GM19035 (cell line): Measurements from ENCODE around the gene FGD2.

Experiments
- ATAC-seq: cut with Tn5 transposase; IDR thresholded peaks from one replicate; pipeline ENCODE4 v1.9.1; 2021; ENCODE audit not compliant: unreplicated experiment

Gene FGD2

DNA sequence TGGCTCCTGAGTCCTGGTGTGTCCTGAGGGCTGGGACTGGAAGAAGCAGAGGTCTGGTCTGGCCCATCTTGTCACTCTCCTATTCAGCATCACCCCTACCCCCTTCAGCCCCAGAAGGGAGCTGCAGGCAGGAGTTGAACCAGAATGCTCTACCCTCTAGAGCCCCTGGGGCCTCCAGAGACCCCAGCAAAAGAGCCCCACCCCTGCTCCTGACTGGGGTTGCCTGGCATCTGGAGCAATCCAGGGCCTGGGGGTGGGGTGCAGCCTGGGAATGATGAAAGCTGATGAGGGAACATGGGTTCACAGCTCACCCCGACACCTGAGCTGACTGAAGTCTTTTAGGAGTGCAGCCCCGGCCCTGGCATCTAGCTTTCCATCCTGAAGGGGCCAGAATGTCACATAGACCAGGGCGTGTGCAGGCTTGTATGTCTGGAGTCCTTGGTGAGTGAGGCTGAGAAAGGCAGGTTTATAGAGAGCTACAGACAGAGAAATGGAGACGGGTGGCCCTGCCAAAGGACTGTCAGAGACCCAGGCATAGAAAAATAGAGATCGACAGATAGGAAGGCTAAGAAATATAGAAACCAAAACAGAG lies 12.2 kb downstream of the FGD2 start:
- ATAC-seq, result no peak

DNA sequence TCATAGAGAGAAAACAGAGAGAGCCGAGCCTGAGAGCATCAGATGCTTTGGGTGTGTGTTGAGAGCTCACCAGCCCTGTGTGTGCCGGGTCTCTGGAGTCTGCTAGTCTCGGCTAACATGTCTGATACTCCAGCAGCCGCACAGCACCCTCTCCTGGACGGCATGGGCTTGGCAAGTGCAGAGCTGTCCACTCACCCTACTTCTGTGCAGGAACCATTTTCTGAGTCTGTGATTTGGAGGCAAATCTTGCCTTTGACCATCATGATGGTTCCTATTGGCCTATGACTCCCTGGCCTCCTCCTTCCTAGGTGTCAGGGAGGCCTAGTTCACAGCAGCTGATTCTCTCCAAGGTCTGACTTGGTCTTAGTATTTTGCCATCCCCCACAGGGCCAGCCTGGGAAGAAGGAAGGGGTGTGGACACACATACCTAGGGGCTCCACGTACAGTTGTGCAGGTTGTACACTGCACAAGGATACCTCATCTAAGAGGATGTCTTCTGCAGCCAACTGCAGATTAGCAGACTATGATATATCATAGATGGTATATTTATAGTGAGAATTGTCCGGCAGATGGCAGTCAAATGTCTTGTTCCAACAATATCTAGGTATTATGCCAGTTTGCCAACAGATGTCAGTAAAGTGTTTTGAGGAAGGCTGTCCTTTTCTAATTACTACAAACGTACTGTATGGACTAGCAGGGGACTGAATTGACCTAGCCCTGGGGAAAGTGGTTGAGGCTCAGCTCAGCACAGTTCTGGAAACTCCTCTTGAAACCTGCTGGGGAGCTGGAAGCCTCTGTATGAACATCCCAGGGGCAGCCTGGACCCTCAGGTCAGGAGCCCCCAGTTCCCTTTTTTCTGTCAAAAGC lies 13.0 kb downstream of the FGD2 start:
- ATAC-seq, result peak; percentile 89

DNA sequence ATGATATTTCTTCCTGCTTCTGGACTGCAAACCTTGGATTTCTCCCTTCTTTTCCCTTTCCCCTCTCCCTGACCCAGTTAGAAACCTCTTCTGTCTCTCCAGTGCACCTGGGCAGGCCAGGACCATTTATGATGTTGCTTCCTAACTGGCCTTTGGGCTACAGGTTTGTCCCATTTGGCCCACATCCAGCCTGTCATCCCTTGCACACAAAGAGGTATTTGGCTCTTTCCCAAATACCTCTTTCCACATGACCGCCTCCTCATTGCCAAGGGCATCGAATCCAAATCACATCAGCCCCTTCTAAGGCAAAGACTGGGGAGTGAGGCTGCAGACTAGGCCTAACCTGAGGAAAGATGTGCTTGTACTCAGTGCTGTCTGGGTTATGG lies 13.6 kb downstream of the FGD2 start:
- ATAC-seq, result no peak

DNA sequence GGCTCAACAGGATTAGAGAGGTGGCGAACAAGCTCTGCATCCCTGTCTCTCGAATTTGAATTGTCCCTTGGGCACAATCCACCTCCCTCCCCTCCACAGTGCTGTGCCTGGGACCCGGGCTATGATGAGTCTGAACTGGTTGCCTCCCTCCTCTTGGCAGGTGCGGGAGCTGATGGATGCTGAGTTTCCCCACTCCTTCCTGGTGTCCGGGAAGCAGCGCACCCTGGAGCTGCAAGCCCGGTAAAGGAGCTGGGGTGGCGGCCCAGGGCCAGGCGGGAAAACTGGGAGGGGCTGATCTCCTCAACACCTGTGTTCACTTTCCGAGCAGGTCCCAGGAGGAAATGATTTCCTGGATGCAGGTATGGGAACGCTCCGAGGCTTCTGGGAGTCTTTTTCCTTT lies 14.9 kb downstream of the FGD2 start:
- ATAC-seq, result no peak

DNA sequence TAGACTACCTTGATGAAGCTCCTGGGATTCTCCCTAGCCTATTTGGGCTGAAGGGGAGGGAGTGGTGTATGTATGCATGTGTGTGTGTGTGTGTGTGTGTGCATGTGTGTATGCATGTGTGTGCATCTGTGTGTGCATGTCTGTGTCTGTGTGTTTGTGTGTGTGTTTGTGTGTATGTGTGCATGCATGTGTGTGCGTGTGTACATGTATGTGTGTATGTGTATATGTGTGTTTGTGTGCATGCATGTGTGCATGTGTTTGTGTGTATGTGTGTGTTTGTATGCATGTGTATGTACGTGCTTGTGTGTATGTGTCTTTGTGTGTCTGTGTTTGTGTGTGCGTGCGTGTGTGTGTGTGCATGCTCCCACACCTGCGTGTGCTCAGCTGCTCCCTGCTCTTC lies 15.4 kb downstream of the FGD2 start:
- no peak for ATAC-seq

DNA sequence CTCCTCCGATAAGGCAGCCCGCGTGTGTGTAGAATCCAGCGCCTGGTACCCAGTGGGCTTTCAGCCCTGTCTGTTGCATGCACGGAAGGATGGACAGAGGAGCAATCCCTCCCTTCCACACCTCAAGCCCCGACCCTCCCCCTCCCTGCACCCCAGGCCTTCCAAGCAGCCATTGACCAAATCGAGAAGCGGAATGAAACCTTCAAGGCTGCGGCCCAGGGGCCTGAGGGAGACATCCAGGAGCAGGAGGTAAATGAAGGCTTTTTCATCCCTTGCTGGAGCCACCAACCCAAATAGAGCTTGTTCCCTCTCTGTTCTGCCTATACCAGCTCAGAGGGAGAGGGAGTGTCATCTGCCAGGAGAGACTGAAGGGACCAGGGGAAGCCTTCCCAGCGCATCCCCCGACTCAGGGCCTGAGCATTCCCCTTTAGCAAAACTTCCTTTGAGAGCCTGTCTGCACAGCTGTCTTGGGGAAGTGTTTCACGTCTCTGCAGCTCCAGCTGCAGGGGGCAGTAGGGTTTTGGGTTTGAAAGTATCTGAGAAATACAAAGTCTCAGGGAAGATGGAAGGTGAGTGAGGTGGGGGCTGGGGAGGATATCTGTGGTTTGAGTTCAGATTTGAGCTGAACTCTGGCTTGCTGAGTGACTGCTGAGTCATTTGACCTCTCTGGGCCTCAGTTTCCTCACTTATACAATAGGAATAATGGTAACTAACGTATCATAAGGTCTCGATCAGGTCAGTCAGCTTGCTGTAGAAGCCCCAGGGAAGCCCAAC lies 16.1 kb downstream of the FGD2 start:
- ATAC-seq, result no peak

DNA sequence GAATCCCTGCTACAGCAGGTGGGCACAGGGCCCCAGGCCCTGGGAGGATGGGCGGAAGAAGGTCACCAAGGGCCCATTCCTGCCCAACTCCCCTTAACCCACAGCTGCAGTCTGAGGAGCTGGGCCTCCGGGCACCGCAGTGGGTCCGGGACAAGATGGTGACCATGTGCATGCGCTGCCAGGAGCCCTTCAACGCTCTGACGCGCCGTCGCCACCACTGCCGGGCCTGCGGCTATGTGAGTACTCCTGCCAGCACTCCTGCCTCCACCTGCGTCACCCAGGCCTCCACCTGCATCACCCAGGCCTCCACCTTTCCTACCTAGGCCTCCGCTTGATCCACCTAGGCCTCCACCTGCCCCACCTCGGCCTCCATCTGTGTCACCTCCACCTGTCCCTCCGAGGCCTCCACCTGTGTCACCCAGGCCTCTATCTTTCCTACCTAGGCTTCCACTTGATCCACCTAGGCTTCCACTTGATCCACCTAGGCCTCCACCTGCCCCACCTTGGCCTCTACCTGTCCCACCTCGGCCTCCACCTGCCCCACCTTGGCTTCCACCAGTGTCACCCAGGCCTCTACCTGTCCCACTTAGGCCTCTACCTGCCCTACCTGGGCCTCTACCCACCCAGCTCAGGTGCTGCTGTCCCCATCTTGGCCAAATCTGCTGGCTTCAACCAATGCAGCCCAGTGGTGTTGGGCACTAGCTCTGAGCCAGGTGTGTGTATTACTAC lies 16.8 kb downstream of the FGD2 start:
- ATAC-seq, result no peak

DNA sequence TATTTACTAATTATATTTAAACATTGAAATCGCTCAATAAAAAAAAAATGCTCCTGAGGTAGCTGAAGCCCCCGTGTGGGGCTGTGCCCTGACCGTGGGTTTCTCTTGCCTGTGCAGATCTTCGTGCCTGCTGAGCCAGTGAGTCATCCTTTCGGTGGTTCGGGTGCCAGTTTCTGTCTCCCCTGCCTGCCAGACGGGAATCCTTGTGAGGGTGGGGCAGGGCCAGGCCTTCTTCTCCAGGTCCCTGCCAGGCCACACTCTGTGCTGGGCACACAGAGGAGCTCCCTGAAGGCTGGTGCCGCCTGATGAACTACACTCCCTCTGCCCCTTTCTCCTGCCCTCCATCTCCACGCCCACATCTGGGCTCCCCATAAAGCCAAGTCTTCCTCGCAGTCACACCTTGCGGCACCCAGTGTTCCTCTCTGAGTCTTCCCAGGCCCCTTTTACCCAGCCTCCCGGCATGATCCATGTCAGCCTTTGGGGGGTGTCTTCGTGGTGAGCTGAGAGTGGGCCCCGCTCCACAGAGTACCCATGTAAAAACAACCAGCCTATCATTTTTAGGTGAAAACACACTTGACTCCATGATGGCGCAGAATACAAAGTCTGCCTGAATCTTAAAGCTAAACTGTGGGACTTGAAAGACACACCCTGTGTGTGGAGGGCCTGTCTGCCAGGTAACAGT lies 19.3 kb downstream of the FGD2 start:
- ATAC-seq, result no peak

DNA sequence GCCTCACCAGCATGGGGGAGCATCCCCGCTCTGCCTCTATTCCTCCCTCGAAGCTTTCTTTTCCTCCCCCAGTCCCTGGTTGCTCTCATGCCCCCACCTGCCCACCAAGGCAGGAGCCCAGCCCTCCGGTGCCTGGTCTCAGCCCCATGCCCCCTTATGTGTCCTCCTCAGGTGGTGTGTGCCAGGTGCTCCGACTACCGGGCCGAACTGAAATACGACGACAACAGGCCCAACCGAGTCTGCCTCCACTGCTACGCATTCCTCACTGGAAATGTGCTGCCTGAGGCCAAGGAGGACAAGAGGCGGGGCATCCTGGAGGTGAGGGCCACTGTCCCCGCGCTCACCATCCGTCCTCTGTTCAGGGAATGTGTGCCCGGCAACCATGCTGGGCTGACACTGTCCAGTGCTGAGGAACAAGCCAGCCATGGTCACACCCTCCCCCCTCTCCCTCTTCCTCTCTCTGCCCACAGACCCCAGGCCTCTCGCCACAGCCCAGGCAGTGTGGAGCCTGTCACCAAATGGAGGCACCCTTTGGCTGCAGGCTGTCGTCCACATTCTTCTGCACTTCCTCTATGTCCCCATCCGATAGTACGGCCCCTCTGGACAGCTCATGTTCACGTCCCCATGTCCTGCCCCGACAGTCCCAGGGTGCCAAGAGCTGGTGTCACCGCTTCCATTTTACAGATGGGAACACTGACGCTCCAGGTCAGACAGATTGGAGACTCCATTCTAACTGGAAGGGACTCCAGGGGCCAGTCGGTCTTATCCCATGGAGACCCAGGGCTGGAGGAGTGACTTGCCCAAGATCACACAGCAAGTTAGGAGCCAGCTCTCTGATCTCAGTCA lies 20.4 kb downstream of the FGD2 start:
- no peak for ATAC-seq

DNA sequence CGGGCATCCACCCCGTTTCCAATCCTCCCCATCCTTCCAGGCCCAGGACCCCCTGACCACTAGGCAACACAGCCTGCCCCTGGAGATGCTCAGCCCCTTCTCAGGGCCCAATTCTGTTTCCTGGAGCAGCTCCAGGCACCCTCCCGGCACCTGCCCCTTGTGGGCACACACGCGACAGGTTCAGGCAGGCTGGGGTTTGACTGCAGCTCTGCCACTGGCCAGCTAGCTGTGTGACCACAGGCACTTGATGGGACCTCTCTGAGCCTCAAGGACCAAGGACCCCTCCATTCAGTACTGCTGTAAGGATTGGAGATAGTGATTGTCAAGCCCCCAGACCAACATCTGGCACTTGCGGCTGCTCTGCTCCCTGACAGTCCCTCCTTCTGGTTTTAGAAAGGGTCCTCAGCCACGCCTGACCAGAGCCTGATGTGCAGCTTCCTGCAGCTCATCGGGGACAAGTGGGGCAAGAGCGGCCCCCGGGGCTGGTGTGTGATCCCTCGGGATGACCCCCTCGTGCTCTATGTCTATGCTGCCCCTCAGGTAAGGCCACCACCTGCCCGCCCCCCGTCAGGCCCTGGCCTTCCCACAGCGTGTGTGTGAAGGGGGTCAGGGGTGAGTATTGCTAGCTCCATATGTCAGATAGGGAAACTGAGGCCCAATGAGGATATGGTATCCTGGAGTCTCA lies 21.7 kb downstream of the FGD2 start:
- no peak for ATAC-seq

DNA sequence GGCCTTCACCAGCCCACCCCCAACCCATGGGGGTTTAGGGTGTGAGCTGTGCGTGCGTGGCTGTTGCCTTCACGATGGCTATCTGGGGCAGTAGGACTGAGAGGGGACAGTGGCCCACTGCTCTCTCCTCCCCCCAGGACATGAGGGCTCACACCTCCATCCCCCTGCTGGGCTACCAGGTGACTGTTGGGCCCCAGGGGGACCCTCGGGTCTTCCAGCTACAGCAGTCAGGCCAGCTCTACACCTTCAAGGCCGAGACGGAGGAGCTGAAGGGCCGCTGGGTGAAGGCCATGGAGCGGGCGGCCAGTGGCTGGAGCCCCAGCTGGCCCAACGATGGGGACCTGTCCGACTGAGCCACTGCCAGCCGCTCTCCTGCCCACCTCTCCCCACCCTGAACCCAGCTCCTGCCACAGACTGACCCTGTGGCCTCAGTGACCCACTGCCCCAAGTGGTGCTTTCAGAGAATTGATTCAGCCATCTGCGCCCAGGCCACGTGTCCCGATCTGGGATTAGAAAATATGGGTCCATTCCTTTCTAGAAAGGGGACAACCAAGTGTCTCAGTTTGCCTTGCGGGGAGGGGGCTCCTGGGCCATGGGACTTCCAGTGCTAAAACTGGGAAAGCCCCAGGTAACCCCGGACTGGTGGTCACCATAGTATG lies 22.5 kb downstream of the FGD2 start:
- no peak for ATAC-seq

DNA sequence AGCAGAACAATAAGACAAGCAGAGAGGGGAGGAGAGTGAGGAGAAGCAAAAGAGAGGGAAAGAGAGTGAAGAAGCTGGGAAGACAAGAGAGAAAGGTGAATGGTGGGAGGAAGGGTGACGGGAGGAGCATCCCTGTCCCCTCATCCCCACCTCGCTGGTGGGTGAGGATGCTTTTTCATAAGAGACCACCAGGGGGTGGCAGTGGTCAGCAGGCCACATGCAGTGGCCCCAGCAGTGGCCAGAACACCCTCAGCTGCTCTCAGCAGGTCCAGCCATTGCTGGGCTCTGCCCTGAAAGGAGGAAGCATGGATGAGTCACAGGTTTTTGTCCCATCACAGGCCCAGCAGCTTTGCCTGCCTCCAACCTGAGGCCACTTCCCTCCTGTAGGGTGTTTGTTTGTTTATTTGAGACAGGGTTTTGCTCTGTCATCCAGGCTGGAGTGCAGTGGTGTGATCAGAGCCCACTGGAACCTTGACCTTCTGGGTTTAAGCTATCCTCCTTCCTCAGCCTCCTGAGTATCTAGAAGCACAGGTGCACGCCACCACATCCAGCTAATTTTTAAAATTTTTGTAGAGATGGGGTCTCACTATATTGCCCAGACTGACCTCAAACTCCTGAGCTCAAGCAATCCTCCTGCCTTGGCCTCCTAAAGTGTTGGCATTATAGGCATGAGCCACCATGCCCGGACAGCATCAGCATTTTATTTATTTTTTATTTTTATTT lies 24.0 kb downstream of the FGD2 start:
- ATAC-seq, result no peak

DNA sequence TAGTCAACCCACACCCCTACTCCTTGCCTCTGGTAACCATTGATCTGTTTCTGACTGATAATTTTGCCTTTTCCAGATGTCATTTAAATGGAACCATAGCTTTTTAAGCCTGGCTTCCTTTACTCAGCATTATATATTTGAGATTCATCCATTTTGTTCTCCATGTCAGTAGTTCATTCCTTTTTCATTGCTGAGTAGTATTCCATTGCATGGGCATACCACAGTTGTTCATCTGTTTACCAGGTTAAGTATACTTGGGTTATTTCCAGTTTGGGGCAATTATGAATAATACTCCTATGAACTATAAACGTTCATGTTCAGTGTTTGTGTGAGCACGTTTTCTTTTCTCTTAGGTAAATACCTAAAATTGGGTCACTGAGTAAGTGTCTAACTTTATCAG lies 25.1 kb downstream of the FGD2 start:
- ATAC-seq, result no peak

DNA sequence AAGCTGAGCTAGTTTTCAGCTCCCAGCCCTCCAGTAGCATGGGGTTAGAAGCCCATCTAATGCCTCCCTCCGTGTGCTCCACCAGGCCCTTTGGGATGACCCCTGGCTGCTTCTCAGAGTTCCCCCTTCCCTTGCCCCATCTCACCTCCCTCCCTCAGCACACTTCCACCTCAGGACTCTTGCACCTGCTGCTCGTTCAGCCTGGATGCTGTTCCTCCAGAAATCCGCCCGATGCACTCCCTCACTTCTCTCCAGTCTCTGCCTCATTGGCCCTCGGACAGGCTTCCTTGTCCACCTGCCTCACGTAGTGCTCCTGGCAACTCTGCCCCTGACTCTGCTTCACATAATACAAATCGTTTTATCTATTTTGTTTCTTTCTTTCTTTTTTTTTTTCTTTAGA lies 26.8 kb downstream of the FGD2 start:
- ATAC-seq, result no peak

DNA sequence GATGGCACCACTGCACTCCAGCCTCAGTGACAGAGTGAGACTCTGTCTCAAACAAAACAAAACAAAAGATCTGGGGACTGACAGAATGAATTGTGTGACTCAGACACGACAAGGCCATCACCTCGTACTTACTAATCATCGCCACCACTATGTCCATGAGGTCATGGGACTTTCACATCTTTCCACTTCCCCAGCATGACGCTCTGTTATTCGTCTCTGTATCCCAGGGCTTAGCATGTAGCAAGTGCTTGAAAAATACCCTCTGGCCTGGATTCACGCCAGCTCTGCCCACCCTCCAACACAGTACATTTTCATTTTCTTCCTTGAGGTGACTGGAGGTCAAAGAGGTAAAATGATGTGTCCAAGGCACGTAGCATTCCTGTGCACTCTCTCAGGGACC lies 27.8 kb downstream of the FGD2 start:
- ATAC-seq, result no peak

DNA sequence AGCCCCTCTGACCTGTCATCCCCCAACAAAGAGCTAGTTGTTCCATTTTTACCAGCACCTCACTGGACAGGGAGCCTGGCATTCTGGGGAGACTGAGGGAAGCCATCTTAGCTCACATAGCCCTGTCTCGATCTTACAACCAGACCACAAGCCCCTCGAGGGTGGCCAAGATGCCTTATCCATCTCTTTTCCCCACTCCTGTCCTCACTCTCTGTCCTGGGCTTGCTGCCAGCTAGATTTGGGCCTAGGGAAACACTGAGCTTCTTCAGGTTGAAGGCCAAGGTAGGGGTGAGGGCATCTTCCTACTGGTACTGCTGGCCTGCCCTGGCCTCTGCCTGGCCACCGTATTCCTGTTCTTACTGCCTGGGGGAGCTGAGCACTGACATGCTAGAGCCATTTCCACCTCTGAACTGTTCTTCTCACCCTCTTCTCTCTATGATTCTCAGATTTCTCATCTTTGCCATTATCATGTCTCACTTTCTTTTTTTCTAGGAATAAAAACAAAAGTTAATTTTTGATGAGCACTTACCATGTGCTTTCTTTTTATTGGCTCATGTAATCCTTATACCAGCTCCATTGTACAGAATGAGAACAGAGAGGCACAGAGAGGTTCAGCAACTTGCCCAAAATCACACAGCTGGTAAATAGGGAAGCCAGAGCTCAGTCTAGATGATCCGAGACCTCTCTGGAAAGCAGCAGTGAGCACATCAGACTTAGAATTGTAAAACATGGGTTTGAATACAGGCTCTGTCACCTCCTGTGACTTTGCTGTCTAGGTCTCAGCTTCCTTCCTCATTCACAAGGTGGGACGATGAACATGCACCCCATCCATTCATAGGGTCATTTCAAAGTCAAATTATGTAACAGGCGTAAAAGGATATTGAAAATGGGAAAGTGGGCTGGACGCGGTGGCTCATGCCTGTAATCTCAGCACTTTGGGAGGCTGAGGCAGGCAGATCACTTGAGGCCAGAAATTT lies 28.7 kb downstream of the FGD2 start:
- ATAC-seq, result no peak

DNA sequence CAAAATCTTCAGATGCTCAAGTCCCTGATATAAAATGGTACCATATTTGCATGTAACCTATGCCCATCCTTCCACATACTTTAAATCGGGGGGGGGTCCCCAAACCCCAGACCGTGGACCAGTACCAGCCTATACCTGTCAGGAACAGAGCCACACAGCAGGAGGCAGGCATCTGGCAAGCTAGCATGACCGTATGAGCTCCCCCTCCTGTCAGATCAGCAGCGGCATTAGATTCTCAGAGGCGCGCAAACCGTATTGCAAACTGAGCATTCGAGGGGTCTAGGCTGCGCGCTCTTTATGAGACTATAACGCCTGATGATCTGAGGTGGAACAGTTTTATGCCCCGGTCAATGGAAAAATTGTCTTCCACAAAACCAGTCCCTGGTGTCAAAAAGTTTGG lies 30.7 kb downstream of the FGD2 start:
- no peak for ATAC-seq
